H9 (cell line): ENCODE data around the gene TIGD2. TPM values are rescaled to one million over a fixed set of nuclear protein-coding genes. Genes with fewer than 3 reads are reported as not detected.

Source experiments
- DNase-seq: peaks from one replicate; pipeline ENCODE4 v3.0.0-alpha.2; 2017
- H2AFZ ChIP-seq: one replicate; pipeline ENCODE4 v1.6.1; 2013; ENCODE audit warnings: mild to moderate bottlenecking, low read length, control low read depth, moderate library complexity
- H2AK5ac ChIP-seq: 2 replicates; pipeline ENCODE4 v1.6.1; 2013; ENCODE audit warnings: low read length, control low read depth, mixed read lengths; ENCODE audit not compliant: insufficient read length
- H2BK120ac ChIP-seq: one replicate; pipeline ENCODE4 v1.6.1; 2013; ENCODE audit warnings: low read depth, mild to moderate bottlenecking, low read length, control low read depth, inconsistent platforms; ENCODE audit not compliant: poor library complexity, severe bottlenecking
- H2BK12ac ChIP-seq: 2 replicates; pipeline ENCODE4 v1.6.1; 2013; ENCODE audit warnings: low read length, control low read depth, mixed read lengths, low read depth; ENCODE audit not compliant: insufficient read length
- H2BK15ac ChIP-seq: 2 replicates; pipeline ENCODE4 v1.6.1; 2013; ENCODE audit warnings: low read depth, low read length, control low read depth
- H2BK20ac ChIP-seq: one replicate; pipeline ENCODE4 v1.6.1; 2013; ENCODE audit warnings: low read depth, mild to moderate bottlenecking, low read length, control low read depth, inconsistent platforms; ENCODE audit not compliant: poor library complexity, severe bottlenecking
- H2BK5ac ChIP-seq: 2 replicates; pipeline ENCODE4 v1.6.1; 2013; ENCODE audit warnings: low read length, control low read depth, mixed read lengths; ENCODE audit not compliant: insufficient read length
- H3K14ac ChIP-seq: 2 replicates; pipeline ENCODE4 v1.6.1; 2013; ENCODE audit warnings: low read length, control low read depth; ENCODE audit not compliant: insufficient read depth
- H3K18ac ChIP-seq: 2 replicates; pipeline ENCODE4 v1.6.1; 2013; ENCODE audit warnings: low read depth, mild to moderate bottlenecking, mixed read lengths, low read length, control low read depth; ENCODE audit not compliant: insufficient read length
- H3K23ac ChIP-seq: 2 replicates; pipeline ENCODE4 v1.6.1; 2013; ENCODE audit warnings: low read length, control low read depth, mixed read lengths, low read depth; ENCODE audit not compliant: insufficient read length
- H3K23me2 ChIP-seq: 2 replicates; pipeline ENCODE4 v1.6.1; 2013; ENCODE audit warnings: low read depth, mild to moderate bottlenecking, mixed read lengths, low read length, control low read depth; ENCODE audit not compliant: insufficient read length, poor library complexity, severe bottlenecking
- H3K27ac ChIP-seq: 2 replicates; pipeline ENCODE4 v1.5.1; 2013; ENCODE audit warnings: low read length, control low read depth, mixed read lengths, low read depth; ENCODE audit not compliant: insufficient read length
- H3K27me3 ChIP-seq: 2 replicates; pipeline ENCODE4 v1.6.1; 2013; ENCODE audit warnings: low read length, control low read depth, inconsistent platforms; ENCODE audit not compliant: insufficient read depth
- H3K4ac ChIP-seq: 2 replicates; pipeline ENCODE4 v1.6.1; 2013; ENCODE audit warnings: low read depth, mild to moderate bottlenecking, control low read depth, inconsistent platforms, low read length, moderate library complexity
- H3K4me1 ChIP-seq: 2 replicates; pipeline ENCODE4 v1.6.1; 2013; ENCODE audit warnings: low read length, control low read depth, inconsistent platforms; ENCODE audit not compliant: insufficient read depth
- H3K4me2 ChIP-seq: 2 replicates; pipeline ENCODE4 v1.6.1; 2013; ENCODE audit warnings: low read length, control low read depth, mixed read lengths; ENCODE audit not compliant: insufficient read length, insufficient read depth
- H3K56ac ChIP-seq: 2 replicates; pipeline ENCODE4 v1.6.1; 2013; ENCODE audit warnings: low read depth, mild to moderate bottlenecking, mixed read lengths, low read length, control low read depth; ENCODE audit not compliant: insufficient read length
- H3K79me1 ChIP-seq: 2 replicates; pipeline ENCODE4 v1.6.1; 2013; ENCODE audit warnings: low read depth, mild to moderate bottlenecking, moderate library complexity, low read length, control low read depth, inconsistent platforms; ENCODE audit not compliant: insufficient read depth, poor library complexity, severe bottlenecking
- H3K79me2 ChIP-seq: 2 replicates; pipeline ENCODE4 v1.6.1; 2013; ENCODE audit warnings: low read length, control low read depth, inconsistent platforms; ENCODE audit not compliant: insufficient read depth
- H3K9ac ChIP-seq: 2 replicates; pipeline ENCODE4 v1.6.1; 2013; ENCODE audit warnings: low read length, control low read depth, mixed read lengths; ENCODE audit not compliant: insufficient read length; ENCODE audit errors: extremely low read depth
- H3K9me3 ChIP-seq: one replicate; pipeline ENCODE4 v1.6.1; 2013; ENCODE audit warnings: low read depth, low read length, inconsistent platforms; ENCODE audit not compliant: control insufficient read depth
- H3T11ph ChIP-seq: one replicate; pipeline ENCODE4 v1.6.1; 2013; ENCODE audit warnings: mild to moderate bottlenecking, low read length, control low read depth, inconsistent platforms
- H4K20me1 ChIP-seq: one replicate; pipeline ENCODE4 v1.6.1; 2013; ENCODE audit not compliant: control insufficient read depth, insufficient read length, insufficient read depth
- H4K5ac ChIP-seq: 2 replicates; pipeline ENCODE4 v1.6.1; 2013; ENCODE audit warnings: low read depth, mild to moderate bottlenecking, mixed read lengths, low read length, control low read depth; ENCODE audit not compliant: insufficient read length
- H4K8ac ChIP-seq: replicated peaks from 2 replicates; pipeline ENCODE4 v1.6.1; 2013; ENCODE audit warnings: low read length, control low read depth, mixed read lengths, low read depth; ENCODE audit not compliant: insufficient read length
- H4K91ac ChIP-seq: 2 replicates; pipeline ENCODE4 v1.6.1; 2013; ENCODE audit warnings: low read depth, mild to moderate bottlenecking, moderate library complexity, mixed read lengths, low read length, control low read depth; ENCODE audit not compliant: insufficient read length
- H3K27ac Mint-ChIP-seq, 3 experiments: 2 replicates in 2 of 3; 3 replicates in 1 of 3; pipeline ENCODE4 v1.8.0; 2020 to 2021; ENCODE audit warnings: mixed read lengths in 3 of 3, mild to moderate bottlenecking in 1 of 3, moderate library complexity in 1 of 3
- H3K27me3 Mint-ChIP-seq: 2 replicates; pipeline ENCODE4 v1.8.0; 2021; ENCODE audit warnings: low read depth, mild to moderate bottlenecking, moderate library complexity, mixed read lengths
- H3K36me3 Mint-ChIP-seq, 3 experiments: 2 replicates in 2 of 3; 3 replicates in 1 of 3; pipeline ENCODE4 v1.8.0; 2020 to 2021; ENCODE audit warnings: low read depth in 3 of 3, mixed read lengths in 3 of 3; ENCODE audit not compliant: insufficient read depth in 1 of 3
- H3K4me1 Mint-ChIP-seq, 2 experiments: 2 replicates each; pipeline ENCODE4 v1.8.0; 2020; ENCODE audit warnings: mixed read lengths in 2 of 2
- H3K4me3 Mint-ChIP-seq, 2 experiments: 2 replicates in 1 of 2; 3 replicates in 1 of 2; pipeline ENCODE4 v1.8.0; 2020 to 2021; ENCODE audit warnings: mild to moderate bottlenecking in 2 of 2, mixed read lengths in 2 of 2, moderate library complexity in 1 of 2
- H3K9me3 Mint-ChIP-seq, 2 experiments: 2 replicates in 1 of 2; 3 replicates in 1 of 2; pipeline ENCODE4 v1.8.0; 2020; ENCODE audit warnings: mild to moderate bottlenecking in 2 of 2, mixed read lengths in 2 of 2, moderate library complexity in 1 of 2
- WGBS: extraction: QIAGEN DNeasy Blood & Tissue Kit; methylation state at CpG from one replicate; pipeline ENCODE4 v1.1.7; 2013; ENCODE audit warnings: missing lambda C conversion rate, low lambda C conversion rate, mixed read lengths; ENCODE audit not compliant: insufficient read length; ENCODE audit errors: extremely low coverage; 5-methylcytosine and 5-hydroxymethylcytosine counted together
- total RNA-seq: library from RNA; stranded (reverse); gene quantifications from 2 replicates; pipeline ENCODE4 v1.2.1, GENCODE V29; 2021
- TF ChIP-seq, protein P1 (sequence below): fragments of 200-600 bp; sonication (generic); conservative IDR thresholded peaks from 3 replicates; pipeline ENCODE4 v1.8.0; 2021; ENCODE audit warnings: antibody characterized with exemption, mild to moderate bottlenecking

Gene TIGD2
- total RNA-seq, 1 experiment from 2014 or later: 10.4 TPM

DNA sequence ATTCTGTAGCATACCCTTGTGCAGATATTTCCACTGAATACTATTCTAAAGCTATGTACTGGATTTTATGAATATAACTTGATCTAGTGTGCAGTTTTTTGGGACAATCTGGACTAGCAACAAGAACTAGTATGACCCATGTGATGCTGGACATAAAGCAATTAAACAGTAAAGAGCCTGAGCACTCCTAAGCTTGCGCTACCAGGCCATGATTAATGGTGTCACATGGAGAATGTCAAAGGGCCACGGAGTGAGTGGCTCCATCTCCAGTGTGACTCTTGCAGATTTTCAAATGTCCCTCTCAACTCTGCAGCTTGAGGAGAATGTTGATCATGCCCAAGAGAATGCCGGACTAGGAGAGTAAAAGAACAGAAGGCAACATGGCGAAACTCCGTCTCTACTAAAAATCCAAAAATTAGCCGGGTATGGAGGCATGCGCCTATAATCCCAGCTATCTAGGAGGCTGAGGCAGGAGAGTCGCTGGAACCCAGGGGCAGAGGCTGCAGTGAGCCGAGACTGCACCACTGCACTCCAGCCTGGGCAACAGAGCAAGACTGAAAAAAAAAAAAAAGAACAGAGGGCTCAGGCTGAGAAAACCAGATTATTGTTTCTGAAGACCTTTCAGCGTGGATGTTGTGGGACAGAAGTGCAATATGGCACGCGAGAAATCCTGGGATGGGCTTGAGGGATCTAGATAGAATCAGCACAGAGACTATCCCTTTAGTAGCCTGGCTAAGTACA lies 45.0 kb downstream of the TIGD2 start:
- Mint-ChIP-seq H3K27me3 (no peaks in the 10 kb centered on the region), H3K27ac (no peak overlapping the region; a peak in 1 of 7 replicates), H3K9me3 (no peaks in the 10 kb centered on the region), H3K4me1 (peaks cover 16 to 26% of the 10 kb centered on the region in 2 experiments), H3K4me3 (no peak overlapping the region), H3K36me3 (no peaks in the 10 kb centered on the region)
- H2BK120ac ChIP-seq: no peak overlapping the region
- TF ChIP-seq, protein P1, sequence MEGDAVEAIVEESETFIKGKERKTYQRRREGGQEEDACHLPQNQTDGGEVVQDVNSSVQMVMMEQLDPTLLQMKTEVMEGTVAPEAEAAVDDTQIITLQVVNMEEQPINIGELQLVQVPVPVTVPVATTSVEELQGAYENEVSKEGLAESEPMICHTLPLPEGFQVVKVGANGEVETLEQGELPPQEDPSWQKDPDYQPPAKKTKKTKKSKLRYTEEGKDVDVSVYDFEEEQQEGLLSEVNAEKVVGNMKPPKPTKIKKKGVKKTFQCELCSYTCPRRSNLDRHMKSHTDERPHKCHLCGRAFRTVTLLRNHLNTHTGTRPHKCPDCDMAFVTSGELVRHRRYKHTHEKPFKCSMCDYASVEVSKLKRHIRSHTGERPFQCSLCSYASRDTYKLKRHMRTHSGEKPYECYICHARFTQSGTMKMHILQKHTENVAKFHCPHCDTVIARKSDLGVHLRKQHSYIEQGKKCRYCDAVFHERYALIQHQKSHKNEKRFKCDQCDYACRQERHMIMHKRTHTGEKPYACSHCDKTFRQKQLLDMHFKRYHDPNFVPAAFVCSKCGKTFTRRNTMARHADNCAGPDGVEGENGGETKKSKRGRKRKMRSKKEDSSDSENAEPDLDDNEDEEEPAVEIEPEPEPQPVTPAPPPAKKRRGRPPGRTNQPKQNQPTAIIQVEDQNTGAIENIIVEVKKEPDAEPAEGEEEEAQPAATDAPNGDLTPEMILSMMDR: no peak
- no peak overlapping the region for H3K14ac ChIP-seq
- H3K4me1 ChIP-seq: no peaks in the 10 kb centered on the region; the same call in 1 of the 2 replicates
- no peak overlapping the region for H3K23ac ChIP-seq
- no peak overlapping the region for H3K56ac ChIP-seq
- H3K9me3 ChIP-seq: no peaks in the 10 kb centered on the region
- no peak overlapping the region for H2BK15ac ChIP-seq
- no peak overlapping the region for H4K91ac ChIP-seq
- no peak overlapping the region for H2BK12ac ChIP-seq
- no peak overlapping the region for H4K5ac ChIP-seq
- DNase-seq: no peak
- no peak overlapping the region for H2BK20ac ChIP-seq
- no peak overlapping the region for H4K8ac ChIP-seq
- H2BK5ac ChIP-seq: no peak overlapping the region
- H2AK5ac ChIP-seq: no peak overlapping the region
- H3K27ac ChIP-seq: no peak overlapping the region
- H3K79me1 ChIP-seq: no peaks in the 10 kb centered on the region
- no peaks in the 10 kb centered on the region for H3K23me2 ChIP-seq
- H3T11ph ChIP-seq: no peak overlapping the region
- H3K9ac ChIP-seq: no peak overlapping the region
- no peaks in the 10 kb centered on the region for H3K79me2 ChIP-seq
- WGBS: no CpG with 5 or more reads among the region's 12 CpGs
- no peak overlapping the region for H2AFZ ChIP-seq
- no peak overlapping the region for H3K4me2 ChIP-seq
- no peak overlapping the region for H3K4ac ChIP-seq
- H3K18ac ChIP-seq: no peak overlapping the region
- H3K27me3 ChIP-seq: no peaks in the 10 kb centered on the region
- H4K20me1 ChIP-seq: no peaks in the 10 kb centered on the region
